GM19438 (cell line): ENCODE data around the gene TP73.

Experiments
- ATAC-seq: cut with Tn5 transposase; IDR thresholded peaks from one replicate; pipeline ENCODE4 v1.9.1; 2021; ENCODE audit warnings: low read depth; ENCODE audit not compliant: unreplicated experiment

The TP73 gene

DNA sequence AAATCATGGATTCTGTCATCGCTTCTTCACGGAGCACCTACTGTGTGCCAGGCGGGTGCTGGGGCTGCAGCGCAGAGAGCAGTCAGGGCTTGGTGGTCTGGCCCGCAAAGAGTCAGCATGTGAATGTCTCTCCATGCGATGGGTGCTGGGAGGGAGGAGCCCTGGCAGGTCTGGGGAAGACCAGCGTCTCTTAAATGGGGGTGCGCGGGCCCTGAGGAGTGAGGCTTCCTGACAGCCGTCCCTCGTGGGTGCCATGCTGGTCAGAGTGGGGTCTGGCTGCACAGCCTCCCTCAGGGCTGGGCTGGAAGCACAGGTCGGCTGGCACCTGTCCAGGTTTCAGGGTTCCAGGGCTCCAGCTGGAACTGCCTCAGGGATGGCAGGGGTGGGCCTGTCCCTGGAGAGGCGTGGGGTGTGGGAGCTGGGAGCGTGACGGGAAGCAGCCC lies 18.5 kb downstream of the TP73 start:
- ATAC-seq, result no peak

- no peak for ATAC-seq
These were observed 19.3 kb downstream of the TP73 start for GRCh38 chr1:3671371-3672180.

DNA sequence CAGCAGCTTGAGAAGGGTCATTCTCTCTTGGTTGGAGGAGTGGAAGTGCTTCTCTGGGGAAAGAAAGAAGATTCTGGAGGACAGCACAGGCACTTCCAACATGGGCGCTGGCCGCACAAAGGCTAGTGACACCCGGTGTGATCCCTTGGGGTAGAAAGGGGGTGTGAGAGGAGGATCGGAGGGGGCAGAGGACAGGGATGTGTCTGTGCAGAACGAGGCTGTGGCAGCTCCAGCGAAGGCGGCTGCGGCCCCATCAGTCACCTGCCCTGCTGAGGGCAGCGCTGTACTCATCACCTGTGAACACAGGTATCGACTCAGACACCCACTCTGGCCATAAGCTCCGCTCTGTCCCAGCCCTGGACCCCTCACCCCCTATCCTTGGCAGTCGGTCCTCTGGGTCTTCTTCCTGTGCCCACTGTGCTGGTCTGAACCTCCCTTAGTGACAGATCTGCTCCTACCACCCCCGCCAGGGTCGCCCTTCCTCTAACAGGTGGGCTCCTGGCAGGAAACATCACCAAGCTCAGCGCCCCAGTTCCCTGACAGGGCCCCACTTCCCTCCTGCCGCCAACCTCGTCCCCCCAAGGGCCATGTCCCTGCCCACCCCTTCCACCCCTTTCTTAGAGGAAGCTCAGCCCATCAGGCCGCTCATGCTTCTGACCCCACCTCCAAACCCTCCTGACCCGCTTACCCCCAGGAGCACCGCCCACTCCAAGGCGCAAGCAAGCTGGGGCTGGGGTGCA lies 20.1 kb downstream of the TP73 start:
- ATAC-seq, result no peak

GRCh38 chr1:3672971-3673361 lies 20.6 kb downstream of the TP73 start:
- ATAC-seq, result no peak

DNA sequence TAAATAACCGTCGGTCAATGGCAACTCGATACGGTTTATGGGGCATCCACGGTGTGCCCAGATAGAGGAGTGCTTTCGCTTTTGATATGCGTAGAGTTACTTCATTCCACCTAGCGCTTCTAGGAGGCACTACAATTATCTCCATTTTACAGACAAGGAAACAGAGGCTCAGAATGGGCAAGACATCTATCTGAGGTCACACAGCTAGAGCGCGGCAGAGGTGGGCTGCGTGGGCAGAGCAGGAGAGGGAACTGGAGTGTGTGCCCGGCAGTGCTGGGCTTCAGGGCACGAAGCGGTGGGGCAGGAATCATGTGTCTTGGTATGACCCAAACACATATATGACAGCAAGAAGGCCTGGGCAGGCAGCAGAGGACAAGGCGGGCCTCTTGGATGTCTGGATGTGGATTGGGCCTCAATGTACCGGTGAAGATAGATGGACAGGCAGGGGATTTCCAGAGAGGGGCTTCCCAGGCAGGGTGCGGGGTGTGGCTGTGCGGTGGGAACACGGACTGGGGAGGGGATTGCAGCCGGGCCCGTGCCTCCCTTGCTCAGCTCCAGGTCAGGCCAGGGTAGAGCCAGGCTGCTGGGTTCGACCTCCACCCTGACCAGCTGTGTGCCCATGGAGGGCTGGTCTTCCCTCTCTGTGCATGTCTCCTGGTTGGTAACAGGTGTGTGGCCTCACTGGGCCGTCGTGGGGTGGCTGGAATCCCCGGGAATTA lies 21.2 kb downstream of the TP73 start:
- ATAC-seq, result no peak

GRCh38 chr1:3674100-3675094 lies 22.1 kb downstream of the TP73 start:
- no peak for ATAC-seq

DNA sequence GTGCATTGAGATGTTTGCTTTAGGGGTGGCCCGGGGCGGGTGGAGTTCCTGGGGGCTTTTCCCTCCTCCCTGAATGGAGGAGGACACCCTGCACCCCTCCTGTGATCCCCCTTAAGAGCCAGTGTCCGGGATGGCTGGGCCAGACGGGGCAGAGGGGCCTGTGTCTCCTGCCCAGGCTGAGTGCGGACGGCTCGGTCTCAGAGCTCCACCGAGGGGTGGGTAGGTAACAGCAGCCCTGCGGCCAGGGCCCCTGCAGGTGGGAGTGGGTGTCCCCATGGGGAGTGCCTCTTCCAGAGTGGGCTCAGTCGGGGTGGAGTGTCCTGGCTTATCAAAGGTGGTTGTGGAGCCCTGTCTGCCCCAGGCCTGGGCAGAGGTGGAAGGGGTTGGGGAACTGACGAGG lies 23.1 kb downstream of the TP73 start:
- no peak for ATAC-seq

GRCh38 chr1:3676581-3677470 lies 24.5 kb downstream of the TP73 start:
- peak; percentile 65 for ATAC-seq

DNA sequence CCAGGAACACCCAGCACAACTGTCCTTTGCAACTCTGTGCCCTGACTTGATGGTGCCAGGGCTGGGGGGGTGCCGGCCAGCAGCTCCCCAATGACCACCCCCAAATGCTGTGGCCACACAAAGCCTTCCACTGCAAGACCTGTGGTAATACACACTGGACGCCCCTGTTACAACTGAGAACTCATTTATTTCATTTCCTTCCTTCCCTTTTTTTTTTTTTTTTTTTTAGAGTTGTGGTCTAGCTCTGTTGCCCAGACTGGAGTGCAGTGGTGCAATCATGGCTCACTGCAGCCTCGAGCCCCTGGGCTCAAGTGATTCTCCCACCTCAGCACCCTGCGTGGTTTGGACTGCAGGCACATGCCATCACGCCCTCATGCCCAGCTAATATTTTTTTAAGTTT lies 25.2 kb downstream of the TP73 start:
- ATAC-seq, result peak; percentile 7

DNA sequence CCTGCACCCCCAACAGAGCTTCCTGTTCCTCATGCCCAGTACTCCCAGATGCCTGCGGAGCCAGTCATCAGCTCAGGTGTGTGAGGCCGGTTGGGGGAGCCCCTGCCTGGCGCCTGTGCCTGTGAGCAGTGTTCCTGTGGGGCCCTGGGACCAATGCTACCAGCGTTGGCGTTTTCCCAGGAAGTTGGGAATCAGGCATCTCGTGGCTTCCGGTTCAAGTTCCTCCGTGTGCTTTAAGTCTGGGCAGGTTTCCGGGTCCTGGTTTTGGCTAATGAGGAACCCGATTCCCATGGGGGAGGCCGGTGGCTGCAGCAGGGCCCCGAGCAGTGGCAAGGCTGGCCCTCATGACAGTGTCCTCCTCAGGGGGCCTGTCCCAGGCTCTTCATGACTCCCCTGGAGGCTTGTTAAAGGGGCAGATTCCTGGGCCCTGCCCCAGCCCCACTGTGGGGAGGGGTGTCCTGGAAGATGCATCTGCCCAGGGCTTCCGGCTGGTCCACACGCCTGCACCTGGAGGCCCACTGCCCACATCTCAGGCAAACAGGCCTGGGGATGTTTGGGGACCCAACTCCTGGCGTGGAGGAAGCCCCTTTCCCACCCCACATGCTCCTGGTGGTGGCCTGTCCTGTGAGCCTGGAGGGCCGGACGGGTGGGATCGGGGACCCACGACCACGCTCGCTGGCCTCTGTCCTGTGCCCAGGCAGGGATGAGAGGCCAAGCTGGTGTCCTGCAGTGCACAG lies 26.2 kb downstream of the TP73 start:
- no peak for ATAC-seq

DNA sequence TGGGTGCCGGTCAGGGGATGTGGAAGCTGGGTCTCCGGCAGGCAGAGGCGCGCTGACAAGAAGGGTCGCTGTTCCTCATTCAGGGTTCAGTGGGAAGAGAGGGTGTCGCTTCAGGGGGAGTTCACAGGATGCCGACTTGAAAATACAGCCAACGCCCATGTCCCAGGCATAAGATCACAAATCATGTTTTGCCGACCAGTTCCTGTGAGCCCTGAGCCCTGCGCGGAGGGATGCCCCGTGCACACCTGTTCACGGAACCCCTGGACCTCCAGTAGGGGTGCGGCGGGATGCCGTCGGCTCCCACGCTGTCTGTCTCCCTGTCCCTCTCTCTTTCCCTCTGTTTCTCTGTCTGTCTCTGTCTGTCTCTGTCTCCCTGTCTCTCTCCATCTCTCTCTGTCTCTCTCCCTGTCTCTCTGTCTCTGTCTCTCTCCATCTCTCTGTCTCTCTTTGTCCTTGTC lies 26.8 kb downstream of the TP73 start:
- ATAC-seq, result no peak

DNA sequence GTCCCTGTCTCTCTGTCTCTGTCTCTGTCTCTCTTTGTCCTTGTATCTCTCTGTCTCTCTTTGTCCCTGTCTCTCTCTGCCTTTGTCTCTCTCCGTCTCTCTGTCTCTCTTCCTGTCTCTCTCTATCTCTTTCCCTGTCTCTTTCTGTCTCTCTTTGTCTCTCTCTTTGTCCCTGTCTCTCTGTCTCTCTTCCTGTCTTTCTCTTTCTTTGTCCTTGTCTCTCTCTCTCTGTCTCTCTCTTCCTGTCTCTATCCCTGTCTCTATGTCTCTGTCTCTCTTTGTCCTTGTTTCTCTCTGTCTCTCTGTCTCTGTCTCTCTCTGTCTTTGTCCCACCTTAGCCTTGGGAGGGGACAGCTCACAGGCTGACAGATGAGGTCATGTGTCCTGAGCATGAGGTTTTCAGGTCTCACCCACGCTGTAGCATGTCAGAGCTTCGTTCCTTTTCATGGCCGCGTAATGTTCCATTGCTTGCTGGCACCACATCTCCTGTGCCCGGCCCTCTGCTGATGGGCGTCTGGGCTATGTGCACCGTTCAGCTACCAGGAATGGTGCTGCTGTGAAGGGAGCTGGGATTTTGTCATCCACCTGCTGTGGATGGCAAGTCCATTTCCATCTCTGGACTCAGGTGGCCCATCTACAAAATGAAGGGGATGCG lies 27.6 kb downstream of the TP73 start:
- no peak for ATAC-seq

- ATAC-seq, result no peak
These were observed 28.3 kb downstream of the TP73 start for GRCh38 chr1:3680488-3681230.

- no peak for ATAC-seq
These were observed 29.0 kb downstream of the TP73 start for GRCh38 chr1:3681231-3681897.

GRCh38 chr1:3681898-3682806 lies 29.8 kb downstream of the TP73 start:
- no peak for ATAC-seq

DNA sequence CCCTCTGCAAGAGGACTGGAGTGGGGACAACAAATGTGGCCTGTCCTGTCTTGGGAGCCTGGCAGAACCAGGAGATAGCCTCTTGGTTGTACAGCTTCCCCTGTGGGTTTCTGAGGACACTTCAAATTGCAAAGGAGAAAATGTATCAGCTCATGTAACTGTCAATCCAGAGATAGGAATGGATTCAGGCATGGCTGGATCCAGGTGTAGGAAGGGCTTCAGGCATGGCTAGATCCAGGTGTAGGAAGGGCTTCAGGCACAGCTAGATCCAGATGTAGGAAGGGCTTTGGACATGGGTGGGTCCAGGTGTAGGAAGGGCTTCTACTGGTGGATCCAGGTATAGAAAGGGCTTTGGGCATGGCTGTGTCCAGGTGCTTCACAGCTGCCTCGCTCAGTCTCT lies 30.9 kb downstream of the TP73 start:
- ATAC-seq, result no peak
